ENCODE measurements around the gene DNM3.
"Not testable (repeated sequence)": the region's sequence is repeated elsewhere in the genome, so short reads cannot be mapped to it uniquely, and the experiment has no call there.

The DNM3 gene

DNA sequence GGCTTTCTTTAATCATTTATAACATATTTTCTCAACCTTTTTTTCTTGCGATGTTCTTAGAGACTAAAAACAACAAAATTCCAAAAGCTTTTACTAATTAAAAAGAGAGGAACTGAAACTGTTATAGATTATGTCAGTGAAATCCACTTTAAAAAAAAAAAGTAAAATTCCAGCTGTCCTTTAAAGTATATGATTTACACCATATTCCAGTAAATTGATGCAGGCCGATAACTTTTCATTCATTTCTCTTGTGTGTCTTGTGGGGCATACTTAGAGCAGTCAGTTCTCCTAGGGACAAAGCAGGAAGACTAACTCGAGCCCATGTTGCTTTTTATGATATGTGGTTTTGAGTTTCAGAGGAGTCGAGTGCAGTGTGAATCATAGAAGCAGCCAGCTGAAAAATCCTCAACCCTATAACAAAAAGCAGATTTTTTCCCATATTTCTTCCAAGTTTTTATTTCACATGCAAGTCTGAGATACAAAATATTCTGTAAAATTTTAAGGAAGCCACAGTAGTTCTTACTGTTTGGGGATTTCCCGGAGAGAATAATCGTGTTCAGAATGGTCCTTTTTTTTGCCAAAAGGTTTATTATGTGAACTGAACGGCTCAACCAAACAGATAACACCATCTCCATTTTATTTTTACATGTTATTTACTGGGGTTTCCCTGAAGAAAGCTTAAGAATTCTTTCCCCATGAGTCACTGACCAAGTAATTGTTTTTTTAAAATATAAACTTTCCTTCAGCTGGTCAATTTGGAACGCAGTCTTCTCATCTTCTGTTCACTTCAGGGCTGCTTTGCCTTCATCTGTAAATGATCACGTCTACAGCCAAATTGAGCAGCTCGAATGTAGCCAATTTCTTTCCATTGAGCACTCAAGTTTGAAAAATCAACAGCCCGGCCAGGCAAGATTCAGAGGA lies 502.2 kb downstream of the DNM3 start:
- peak in 1 of 5 donors; percentile 11 for DNase-seq

DNA sequence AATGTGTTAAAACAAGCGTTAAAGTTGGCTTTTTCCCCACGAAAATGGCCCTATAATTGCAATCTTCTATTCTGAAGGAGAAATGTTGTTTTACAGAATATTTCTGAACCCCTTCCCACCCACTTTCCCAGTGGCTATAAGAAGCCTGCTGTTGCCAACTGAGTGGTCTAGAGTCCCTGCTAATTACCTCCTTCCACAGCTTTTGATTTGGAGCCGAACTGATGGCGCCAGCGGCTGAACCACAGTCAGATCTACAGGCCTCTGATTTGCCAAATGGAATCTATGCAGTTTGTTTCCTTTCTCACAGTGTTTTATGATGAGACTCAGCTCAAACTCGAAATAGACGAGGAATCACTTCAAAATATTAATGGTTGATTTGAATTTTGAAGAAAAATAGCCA lies 503.1 kb downstream of the DNM3 start:
- no peak for DNase-seq

DNA sequence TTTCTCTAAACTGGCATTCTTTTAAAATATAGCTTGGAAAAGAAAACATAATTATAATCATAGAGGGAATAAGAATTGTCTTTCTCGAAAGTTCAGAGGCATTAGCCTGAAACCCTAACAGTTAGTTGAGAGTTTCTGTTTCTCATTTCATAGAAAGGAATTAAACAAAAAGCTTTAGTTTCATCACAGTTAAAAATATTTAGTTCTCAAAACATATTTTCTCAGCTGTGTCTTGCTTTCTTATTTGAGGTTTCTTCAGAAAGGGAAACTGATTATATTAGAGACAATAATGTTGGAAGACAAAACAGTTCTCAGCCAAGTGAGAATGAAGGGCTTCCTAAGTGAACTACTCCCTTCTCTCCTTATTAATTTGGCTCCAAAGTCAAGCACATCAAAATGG lies 503.8 kb downstream of the DNM3 start:
- DNase-seq = no peak

DNA sequence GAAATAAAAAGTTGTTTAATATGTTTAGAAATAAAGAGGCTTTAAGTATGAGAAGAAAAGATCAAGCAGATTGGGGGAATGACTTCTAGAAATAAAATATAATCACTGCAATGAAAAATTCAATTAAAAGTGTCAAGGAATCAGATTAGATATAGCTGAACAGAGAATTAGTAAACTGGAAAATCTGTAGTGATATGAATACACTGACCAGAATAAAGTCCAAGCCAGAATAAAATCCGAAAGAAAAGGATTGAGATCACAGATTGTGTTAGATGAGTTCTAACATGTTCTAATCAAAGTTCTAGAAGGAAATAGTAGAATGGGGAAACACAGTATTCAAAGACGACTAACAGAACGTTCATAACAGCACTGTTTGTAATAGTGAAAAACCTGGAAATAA lies 506.1 kb downstream of the DNM3 start:
- DNase-seq = no peak

DNA sequence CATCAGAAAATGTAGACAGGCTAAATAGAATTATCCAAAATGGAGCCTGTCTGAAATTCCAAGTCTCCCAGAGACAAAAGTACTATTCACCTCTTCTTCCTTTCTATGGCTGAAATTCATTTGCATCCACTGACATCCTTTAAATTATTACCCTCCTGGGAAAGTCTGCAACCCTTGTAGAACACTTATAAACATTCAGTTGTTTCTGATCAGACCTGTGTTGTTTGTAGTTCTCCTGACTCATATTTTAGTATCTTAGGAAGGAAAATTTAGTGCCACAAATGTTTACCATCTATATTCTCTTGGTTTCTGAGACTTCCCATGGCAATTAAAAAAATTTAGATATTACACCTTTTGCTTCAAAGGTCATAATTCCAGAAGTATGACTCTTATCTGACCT lies 509.6 kb downstream of the DNM3 start:
- no peak for DNase-seq

DNA sequence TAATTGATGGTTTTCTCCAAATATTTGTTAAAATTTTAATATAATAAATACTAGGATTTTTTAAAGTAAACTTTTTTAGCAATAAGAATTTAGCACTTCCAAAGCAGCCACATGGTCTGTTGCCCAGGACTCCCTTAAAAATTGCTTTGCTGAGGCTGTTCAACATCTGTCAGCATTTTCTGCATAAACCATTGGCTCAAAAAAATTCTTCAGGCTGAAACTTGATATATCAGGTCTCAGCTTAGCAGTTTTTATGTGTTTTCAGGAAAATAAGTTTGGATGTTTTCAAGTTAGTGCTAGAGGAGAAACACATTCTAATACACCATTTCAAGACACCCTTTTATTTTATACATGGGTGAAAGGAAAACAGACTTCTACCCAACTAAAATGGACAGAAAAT lies 510.0 kb downstream of the DNM3 start:
- DNase-seq = no peak

DNA sequence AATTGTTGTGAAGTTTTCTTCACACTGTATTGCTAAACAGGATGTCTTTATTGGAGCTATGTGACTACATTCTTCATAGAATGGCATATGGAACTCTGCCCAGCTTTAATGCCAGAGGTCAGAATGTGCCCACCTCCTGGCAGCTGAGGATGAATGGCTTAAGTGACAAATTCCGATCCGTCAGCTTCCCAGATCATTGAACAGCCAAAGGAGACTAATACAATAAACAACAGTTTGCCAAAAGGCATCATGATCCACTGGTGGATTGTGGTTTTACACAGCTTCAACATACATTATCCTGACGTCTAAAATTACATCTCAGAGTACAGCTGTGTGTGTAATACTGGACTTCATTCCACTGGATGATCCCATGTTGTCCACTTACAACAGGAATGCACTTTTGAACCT lies 510.5 kb downstream of the DNM3 start:
- DNase-seq = no peak

DNA sequence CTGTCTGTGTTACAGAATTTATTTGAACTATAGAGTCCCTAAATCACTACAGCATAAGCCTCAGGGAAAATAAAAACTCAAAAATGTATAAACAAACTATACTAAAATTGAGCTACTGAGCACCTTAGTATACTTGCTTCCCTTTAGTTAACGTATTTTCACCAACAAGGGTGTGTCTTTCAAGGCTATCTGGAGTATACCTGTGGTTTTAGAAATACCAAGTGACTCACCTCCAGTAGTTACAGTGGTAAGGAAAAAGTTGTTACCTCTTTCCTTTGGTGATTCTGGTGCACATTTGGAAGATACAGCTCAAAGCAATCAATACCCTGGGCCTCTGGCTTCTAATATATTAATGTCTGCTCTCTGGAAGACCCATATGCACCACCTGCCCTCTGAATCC lies 511.1 kb downstream of the DNM3 start:
- DNase-seq = peak in 1 of 5 donors; percentile 24

DNA sequence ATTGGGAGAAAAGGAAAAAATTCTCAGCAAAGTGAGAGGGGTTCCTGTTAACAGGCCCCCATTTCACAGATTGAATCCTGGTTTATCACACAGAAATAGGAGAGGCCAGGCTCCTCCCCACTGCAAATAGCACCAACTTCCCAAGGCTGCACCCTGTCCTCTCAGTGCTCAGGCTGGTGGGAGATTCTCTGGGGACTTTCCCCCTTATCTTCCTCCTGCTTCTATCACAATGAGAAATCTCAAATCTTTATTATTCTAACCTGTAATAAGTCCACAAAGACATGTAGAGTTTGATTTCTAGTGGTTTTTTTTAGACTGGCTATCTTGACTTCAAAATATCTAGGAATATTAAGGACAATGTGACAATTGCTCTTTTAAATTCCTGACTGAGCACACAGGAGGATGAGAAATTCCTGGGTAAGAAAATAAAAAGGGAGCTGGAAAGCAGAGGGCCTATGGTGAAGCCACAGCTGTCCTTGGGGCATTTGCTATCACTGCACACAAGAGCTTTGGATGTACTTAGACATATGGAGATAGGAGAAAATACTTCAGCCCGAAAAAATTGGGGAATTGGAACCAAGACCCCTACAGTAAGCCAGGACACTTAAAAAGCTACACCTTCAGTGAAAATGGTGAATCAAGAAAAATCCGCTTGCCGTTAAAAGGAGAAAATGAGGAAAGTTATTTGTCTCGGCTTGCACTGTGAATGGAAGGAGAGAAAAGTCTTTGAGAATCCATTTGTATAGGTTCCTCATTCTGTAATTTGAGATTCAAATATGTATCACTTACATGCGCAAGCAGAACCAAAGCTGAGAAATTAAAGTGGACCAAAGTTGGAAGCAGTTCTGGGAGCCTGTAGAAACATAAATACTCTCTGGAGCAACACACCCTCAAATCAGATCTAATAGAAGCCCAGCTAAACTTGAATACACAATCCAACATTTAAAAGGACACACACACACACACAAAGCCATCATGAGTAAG lies 513.3 kb downstream of the DNM3 start:
- no peak for DNase-seq

DNA sequence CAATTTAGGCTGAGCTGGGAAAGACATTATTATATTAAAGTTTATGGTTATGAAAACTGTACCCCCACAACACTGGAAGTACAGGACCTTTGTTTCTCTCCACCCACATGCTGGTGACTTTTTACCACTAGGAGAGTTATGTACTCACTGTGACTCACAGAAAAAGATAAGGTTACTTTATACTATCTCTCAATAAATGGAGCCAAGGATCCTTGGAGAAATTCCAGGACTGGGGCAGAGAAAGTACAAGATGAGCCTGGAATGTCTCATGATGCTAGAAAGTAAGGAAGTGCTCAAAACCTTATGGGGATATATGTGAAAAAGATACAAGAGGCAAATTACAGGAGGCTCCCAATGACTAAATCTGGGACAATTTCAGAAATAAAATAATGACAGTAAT lies 515.3 kb downstream of the DNM3 start:
- DNase-seq = no peak

DNA sequence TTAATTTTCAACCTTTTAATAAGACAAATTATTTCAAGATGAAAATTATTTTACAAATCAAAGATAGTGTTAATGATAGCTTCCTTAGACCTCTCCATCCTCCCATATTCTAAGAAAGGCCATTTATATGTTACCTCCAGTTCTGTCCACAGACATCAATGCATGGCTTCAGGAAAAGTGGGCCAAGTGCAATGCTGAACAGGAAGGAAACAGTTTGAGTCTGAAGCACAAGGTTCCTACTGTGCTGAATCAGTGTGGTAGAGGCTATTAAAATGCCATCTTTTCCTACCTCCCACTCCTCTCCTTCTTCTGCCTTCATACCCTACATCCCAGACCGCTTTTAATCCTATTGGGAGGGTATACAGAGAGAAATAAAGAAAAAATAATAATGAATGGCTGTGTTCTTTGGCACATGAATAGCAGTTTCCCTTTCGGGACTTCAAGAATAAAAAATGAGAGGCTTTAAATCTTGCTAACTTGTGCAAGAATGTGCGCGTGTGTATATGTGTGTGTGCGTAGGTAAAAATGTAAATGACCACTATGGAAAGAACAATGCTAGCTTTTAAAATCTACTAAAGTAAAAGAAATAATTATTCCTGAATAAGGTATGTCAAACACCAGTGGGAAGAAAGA lies 516.6 kb downstream of the DNM3 start:
- peak in 1 of 5 donors; percentile 6 for DNase-seq

DNA sequence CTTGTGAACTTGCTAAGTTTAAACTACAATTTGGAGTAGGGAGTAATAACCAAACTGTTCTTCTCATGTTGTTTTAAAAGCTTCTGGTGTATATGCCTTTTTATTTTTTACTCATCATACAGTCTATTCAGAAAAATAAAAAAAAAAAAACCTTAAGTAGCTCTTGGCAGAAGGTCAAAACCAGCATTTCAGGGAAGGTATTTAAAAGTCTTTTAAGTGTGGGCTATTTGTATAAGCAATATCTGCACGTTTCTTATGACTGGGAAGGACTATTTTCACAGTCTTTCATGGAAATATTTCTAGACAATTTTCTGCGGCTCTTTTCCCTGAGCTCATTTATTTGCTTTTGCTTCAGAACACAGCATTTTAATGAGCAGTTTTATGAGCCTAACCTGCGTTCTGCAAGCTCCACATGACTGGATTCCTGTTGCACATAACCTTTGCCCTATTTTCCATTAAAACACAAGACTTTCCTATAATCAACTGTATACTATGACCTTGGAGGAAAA lies 518.2 kb downstream of the DNM3 start:
- no peak for DNase-seq

DNA sequence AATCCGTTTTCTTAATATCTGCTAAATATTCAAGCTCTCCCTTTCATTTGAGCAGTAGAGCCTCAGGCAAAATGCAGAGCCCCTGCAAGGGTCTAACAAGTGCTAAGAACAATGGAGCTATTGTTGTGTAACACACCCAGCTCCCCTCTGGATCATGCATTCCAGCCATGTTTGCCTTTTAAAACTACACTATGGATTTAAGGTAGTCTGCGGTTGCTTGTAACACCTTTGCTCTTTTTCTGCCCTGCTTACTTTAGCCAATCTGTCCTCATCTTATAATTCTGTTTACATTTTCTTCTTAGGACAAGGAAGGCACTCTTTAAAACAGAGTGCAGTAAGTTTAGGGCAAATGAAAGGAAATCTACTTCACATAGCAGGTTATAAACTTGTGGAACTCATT lies 519.2 kb downstream of the DNM3 start:
- no peak for DNase-seq

DNA sequence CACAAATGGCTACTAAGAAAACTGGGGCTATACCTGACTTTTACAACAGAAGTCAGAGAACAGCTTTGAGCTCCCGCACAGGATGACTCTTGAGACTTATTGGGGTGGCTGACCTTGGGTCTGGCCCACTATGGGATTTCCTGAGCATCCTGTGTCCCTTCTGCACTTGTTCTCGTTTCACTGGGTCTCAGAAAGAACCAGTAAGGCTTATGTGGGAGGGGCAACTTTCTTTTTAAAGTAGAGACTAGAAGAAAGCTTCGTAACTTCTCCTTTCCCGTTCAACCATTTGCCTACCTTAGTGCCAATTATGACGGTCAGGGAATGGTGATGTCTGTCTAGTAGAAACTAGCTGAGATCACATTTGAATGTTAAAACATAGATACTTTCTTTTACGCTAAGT lies 519.7 kb downstream of the DNM3 start:
- DNase-seq = no peak

DNA sequence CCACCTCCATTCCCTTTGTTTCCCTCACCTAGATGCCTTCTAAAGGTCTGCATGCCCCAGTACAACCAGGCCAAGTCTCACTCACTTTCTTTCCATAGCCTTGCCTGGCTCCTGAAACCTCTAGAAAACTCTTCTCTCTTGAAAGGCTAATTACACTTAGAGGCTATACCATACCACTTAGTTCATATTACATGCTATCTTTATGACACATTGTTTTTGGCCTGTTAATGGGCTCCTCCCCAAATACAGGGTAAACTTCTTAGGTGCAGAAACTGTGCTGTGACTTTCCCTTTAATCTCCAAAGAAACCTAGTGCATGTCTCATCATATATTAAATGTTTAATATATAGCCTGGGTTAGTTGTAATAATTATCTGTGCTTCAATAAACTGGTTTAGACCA lies 522.6 kb downstream of the DNM3 start:
- no peak for DNase-seq

DNA sequence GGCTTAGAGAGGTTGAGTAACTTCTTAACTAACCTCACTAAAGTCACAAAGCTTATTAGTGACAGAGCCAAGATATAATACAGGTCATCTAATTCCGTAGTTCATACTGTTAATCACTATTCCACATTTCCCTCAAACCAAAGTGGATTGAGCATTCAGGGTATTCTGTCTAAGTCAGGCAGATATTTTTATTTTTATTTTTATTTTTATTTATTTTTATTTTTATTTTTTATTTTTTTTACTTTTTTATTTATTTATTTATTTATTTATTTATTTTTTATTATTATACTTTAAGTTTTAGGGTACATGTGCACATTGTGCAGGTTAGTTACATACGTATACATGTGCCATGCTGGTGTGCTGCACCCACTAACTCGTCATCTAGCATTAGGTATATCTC lies 530.3 kb downstream of the DNM3 start:
- not testable (repeated sequence) for DNase-seq

DNA sequence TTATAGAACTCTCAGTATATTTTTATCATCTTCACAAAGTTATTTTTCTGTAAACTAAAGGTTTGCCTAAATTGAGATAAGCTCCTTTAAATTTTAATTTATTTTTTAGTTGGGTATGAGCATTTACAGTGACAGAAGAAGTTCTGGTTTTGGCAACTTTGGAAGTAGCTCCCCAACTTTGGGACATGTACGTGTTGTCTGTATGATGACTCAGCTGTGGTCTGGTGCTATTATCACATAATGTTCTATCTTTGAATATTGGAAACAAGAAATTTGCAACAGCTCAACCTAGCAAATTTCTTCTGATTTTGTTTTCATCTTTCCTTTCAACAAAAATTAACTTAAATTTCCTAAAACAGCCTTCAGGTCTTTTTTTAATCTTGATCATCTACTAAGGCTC lies 532.6 kb downstream of the DNM3 start:
- no peak for DNase-seq

DNA sequence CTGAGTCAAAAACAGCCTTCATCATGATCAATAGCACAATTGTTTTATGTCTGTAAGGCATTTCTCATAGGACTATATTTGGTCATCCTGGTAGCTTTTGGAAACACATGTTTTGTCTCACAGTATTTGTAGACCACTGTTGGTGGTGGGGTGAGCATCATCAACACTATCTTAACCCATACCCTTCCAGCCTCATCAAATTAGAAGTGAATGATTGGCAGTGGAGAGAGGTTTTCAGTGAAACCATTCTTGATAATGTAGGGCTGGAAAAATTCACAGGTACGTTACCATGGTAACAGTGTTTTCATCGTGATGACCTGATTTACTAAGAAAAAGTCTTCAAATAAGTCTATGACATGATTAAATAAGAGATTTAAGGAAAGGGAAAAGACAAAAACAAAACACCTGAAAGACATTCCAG lies 533.9 kb downstream of the DNM3 start:
- DNase-seq = no peak

DNA sequence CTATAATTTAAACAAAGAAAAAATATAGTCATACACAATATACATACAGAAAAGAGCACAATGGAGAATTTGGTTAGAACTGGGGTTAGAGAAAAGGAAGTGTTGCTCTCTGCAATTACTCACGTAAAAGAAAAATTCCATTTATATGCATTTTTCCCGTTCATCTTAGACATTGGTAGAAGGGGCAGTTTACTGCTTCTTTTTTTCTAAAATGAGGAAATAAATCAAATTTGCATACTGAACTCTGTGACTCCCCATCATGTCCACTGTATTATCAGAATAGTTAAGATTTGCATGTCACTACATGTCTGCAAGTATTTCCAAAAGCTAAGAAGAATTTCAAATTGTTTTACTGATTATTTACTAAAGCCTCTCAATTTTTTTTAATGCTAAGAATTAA lies 535.1 kb downstream of the DNM3 start:
- DNase-seq = no peak

DNA sequence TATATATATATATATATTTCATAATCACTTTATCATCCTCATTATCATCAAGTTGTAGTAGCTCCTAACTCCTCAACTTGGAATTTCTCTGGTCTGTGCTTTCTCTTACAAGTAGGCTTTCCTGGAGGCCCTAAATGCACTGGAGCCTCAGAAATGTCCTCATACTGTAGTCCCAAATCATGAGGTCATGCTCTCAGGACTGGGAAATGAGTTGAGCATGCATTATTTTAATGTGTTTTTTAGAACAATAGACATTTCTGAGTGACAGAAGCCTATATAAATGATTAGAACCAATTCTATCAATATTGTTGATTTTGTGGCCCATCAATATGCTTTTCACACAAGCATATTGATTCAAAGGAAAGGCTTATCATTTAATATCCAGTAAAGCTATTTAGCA lies 536.3 kb downstream of the DNM3 start:
- DNase-seq = no peak

DNA sequence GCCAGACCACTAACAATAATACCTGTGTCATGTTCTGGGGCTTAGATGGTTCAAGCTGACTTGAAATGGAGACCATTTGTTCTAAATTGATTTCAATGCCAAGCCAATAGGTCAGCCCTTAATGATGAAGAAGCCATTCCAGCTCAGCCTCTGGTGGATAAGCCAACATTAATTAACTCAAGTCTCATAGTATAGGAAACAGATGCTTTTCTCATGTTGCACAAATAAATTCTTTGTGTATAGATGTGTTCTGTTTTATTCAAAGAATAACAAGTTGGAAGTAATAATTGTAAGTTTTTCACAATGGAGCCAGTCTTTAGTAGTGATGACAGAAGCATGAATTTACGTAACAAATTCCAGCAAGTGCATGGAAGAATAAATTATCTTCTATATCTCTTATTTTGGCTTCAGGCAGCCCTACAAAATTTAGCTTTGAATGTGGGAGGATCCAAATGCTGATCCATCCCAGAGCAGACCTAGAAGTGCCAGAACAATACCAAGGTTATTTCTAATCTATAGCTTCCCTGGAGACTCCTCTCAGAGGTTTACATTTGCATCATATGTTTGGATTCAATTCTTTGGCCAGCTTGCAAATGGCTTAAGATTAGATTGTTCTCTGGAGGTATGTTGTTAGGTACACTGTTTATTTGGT lies 536.9 kb downstream of the DNM3 start:
- DNase-seq = no peak
